ENCODE results near the gene PRPF8. TPM values are rescaled to one million over a fixed set of nuclear protein-coding genes. Genes with fewer than 3 reads are reported as not detected.

Gene PRPF8
- total and polyA plus RNA-seq, 2 of the 13 experiments (the other 11 are each of a cell fraction or from before 2014, with no cell fraction given): 112 to 179 TPM

- TF ChIP-seq STAT6 (CRISPR knock-in tag; IDR thresholded peaks at IDR 0.05; ENCODE audit: borderline replicate concordance): no peak
- TF ChIP-seq THAP11 (CRISPR knock-in tag; IDR thresholded peaks at IDR 0.05): peak; percentile 22; the same call in 1 of the 2 replicates
- TF ChIP-seq ZNF143 (CRISPR knock-in tag; IDR thresholded peaks at IDR 0.05): no peak
- no peak for TF ChIP-seq BRD4 (CRISPR knock-in tag; IDR thresholded peaks at IDR 0.05)
- peak; percentile 49; the same call in 1 of the 2 replicates for TF ChIP-seq REL (CRISPR knock-in tag; conservative IDR thresholded peaks at IDR 0.05)
- peak; percentile 59; the same call in 1 of the 2 replicates for TF ChIP-seq KDM5A (IDR thresholded peaks at IDR 0.05; ENCODE audit: borderline replicate concordance, low read length)
- no peak for TF ChIP-seq NRL (CRISPR knock-in tag; IDR thresholded peaks at IDR 0.05; ENCODE audit: borderline replicate concordance)
- TF ChIP-seq ELF3 (CRISPR knock-in tag; IDR thresholded peaks at IDR 0.05): peak; percentile 45; the same call in 1 of the 2 replicates
- TF ChIP-seq E2F5 (CRISPR knock-in tag; conservative IDR thresholded peaks at IDR 0.05): peak; percentile 36; the same call in 1 of the 2 replicates
- TF ChIP-seq ZNF383 (CRISPR knock-in tag; IDR thresholded peaks at IDR 0.05; ENCODE audit: borderline replicate concordance): no peak
- peak; percentile 58; the same call in 1 of the 2 replicates for TF ChIP-seq ZNF784 (CRISPR knock-in tag; IDR thresholded peaks at IDR 0.05; ENCODE audit: borderline replicate concordance)
- no peak for TF ChIP-seq ZNF10 (CRISPR knock-in tag; IDR thresholded peaks at IDR 0.05; ENCODE audit: borderline replicate concordance, low read depth)
- peak; percentile 51; the same call in 1 of the 2 replicates for TF ChIP-seq ZBTB2 (CRISPR knock-in tag; IDR thresholded peaks at IDR 0.05; ENCODE audit: low read depth)
- TF ChIP-seq ZNF574 (CRISPR knock-in tag; IDR thresholded peaks at IDR 0.05): peak; percentile 94
- no peak for TF ChIP-seq SP5 (CRISPR knock-in tag; IDR thresholded peaks at IDR 0.05; ENCODE audit: borderline replicate concordance, low read depth)
- TF ChIP-seq HNRNPK (IDR thresholded peaks at IDR 0.05; ENCODE audit: low read depth, low read length, poor library complexity, severe bottlenecking): no peak
- TF ChIP-seq HOXA3 (CRISPR knock-in tag; IDR thresholded peaks at IDR 0.05): no peak; the same call in 1 of the 2 replicates
- no peak for TF ChIP-seq NFATC3 (CRISPR knock-in tag; IDR thresholded peaks at IDR 0.05)
- TF ChIP-seq ZNF367 (CRISPR knock-in tag; IDR thresholded peaks at IDR 0.05; ENCODE audit: borderline replicate concordance): no peak
- TF ChIP-seq ZNF674 (CRISPR knock-in tag; IDR thresholded peaks at IDR 0.05; ENCODE audit: low read depth): no peak
These were observed 40.4 kb upstream of the PRPF8 start (continued) for GRCh38 chr17:1724869-1725641.
